WI38 (cell line): ENCODE results near the gene CREB5.

Source experiments
- H3K4me3 ChIP-seq: 2 replicates; pipeline ENCODE4 v1.5.1; 2011; ENCODE audit warnings: low read depth, mild to moderate bottlenecking, control low read depth, low read length
- CTCF ChIP-seq: IDR thresholded peaks from 2 replicates; pipeline ENCODE4 v1.5.1; 2012; ENCODE audit warnings: low read depth, mild to moderate bottlenecking, control low read depth, low read length

The CREB5 gene

DNA sequence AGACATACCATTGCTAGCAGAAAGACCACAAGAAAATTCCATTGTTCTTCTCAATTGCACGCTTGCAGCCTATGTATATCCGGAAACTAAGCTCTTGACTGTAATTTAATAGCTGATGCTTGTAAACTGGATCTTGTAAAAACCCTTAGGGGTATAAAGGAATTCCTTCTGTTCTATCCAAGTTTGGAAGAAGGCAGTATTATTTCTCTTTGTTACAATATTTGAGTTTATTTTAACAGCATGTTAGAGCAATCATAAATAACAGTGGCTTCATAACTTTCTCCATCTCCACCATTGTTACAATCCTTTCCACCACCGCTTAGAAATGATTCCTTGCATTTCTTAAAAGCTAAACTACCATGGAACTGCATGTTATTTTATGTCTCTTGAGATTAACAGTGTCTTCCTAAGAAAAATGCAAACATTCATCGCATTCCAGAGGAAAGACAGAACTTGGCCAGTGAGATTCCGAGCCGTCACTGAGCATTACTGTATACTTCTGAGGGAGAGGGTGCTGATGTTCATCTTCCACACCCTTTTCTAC lies 453.4 kb downstream of the CREB5 start:
- TF ChIP-seq CTCF = no peak
- H3K4me3 ChIP-seq = no peak overlapping the region

DNA sequence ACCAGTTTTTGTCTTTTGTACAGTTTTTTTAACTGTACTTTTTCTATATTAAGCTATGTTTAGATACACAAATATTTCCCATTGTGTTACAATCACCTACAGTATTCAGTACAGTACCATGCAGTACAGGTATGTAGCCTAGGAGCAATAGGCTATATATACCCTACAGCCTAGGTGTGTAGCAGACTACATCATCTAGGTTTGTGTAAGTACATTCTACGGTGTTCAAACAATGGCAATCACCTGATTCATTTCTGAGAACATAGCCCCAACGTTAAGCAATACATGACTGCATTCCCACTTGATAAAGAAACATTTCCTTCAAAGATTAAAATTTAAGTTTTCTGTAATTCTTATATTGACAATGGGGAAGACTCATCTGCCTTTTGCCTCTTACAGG lies 456.4 kb downstream of the CREB5 start:
- TF ChIP-seq CTCF = no peak
- no peak overlapping the region for H3K4me3 ChIP-seq

GRCh38 chr7:28871077-28871476 lies 458.8 kb downstream of the CREB5 start:
- no peak for TF ChIP-seq CTCF
- no peak overlapping the region for H3K4me3 ChIP-seq

DNA sequence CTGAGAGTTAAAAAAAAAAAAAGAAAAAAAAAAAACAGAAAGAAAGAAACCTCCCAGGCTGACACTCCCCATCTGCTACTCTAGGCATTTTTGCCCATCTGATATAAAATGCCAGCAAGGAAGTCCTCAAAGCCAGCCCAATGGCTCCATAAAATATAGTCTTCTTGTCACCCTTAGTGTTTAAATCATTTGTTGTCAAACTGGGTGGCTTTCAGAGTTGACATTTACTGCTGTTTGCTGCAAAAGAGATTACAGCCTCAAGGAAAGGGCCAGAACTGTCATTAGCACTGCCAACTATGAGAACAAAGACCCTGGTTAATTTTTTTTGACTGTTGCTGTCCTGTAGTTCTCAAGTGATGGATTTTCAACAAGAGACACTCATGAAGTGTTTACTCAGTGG lies 459.3 kb downstream of the CREB5 start:
- TF ChIP-seq CTCF = no peak
- no peak overlapping the region for H3K4me3 ChIP-seq

- TF ChIP-seq CTCF = no peak
- no peak overlapping the region for H3K4me3 ChIP-seq
Observed at GRCh38 chr7:28872226-28872625, 459.9 kb downstream of the CREB5 start.

- no peak overlapping the region for H3K4me3 ChIP-seq
- TF ChIP-seq CTCF = no peak
Observed at GRCh38 chr7:28873365-28873764, 461.0 kb downstream of the CREB5 start.

DNA sequence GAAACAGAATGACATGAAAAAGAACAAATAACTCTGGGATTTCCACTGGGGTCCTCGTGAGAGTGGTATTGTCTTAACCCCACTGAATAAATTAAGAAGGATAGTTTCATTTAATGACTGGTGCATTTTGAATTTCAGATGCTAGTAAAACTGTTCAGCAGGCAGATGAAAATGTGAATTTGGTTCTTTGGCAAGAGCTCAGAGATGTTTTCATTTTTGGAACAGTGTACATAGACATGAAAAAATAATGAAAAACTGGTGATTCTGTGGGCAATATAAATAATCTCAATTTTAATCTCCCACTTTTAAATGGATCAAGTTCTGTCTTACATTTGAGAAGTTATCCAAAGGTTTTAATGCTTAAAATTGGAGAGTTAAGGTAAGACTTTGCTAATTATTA lies 461.7 kb downstream of the CREB5 start:
- TF ChIP-seq CTCF = no peak
- H3K4me3 ChIP-seq = no peak overlapping the region
